Measurements from ENCODE around the gene KIRREL3.

The KIRREL3 gene

GRCh38 chr11:126990716-126991480 is 9.7 kb downstream of the KIRREL3 start:
- Histone ChIP-seq H3K4me3 (ENCODE audit: insufficient read depth, low read length, poor library complexity, severe bottlenecking) (no peak overlapping the region), H3K9me2 (replicated peaks; ENCODE audit: insufficient read depth, low read length) (no peaks in the 10 kb centered on the region), H3K4me2 (ENCODE audit: low read depth, low read length, poor library complexity, severe bottlenecking) (no peak overlapping the region), H3K79me2 (ENCODE audit: insufficient read depth, low read length) (no peaks in the 10 kb centered on the region), H3F3A (ENCODE audit: insufficient read depth) (no peaks in the 10 kb centered on the region), H3K9me3 (ENCODE audit: insufficient read depth, low read length) (no peaks in the 10 kb centered on the region), H3K9ac (ENCODE audit: low read length) (no peak overlapping the region), H2AFZ (ENCODE audit: low read depth, low read length, severe bottlenecking) (no peak overlapping the region), H3K27ac (ENCODE audit: low read depth, low read length) (no peak overlapping the region), H4K20me1 (ENCODE audit: low read depth, low read length) (no peaks in the 10 kb centered on the region), H3K27me3 (ENCODE audit: low read length) (no peaks in the 10 kb centered on the region), H3K36me3 (ENCODE audit: low read length) (no peaks in the 10 kb centered on the region)
- TF ChIP-seq CTCF (IDR thresholded peaks at IDR 0.05; ENCODE audit: insufficient read depth, low read length, poor library complexity, severe bottlenecking): no peak
- no peak for TF ChIP-seq EZH2phosphoT487 (conservative IDR thresholded peaks at IDR 0.05; ENCODE audit: low read length)

- Histone ChIP-seq H3K9me2 (replicated peaks; ENCODE audit: insufficient read depth, low read length) (no peaks in the 10 kb centered on the region), H3K4me3 (ENCODE audit: insufficient read depth, low read length, poor library complexity, severe bottlenecking) (no peak overlapping the region), H3F3A (ENCODE audit: insufficient read depth) (no peaks in the 10 kb centered on the region), H3K4me2 (ENCODE audit: low read depth, low read length, poor library complexity, severe bottlenecking) (no peak overlapping the region), H3K9me3 (ENCODE audit: insufficient read depth, low read length) (no peaks in the 10 kb centered on the region), H4K20me1 (ENCODE audit: low read depth, low read length) (no peaks in the 10 kb centered on the region), H3K36me3 (ENCODE audit: low read length) (no peaks in the 10 kb centered on the region), H3K79me2 (ENCODE audit: insufficient read depth, low read length) (no peaks in the 10 kb centered on the region), H3K9ac (ENCODE audit: low read length) (no peak overlapping the region), H3K27me3 (ENCODE audit: low read length) (no peaks in the 10 kb centered on the region), H2AFZ (ENCODE audit: low read depth, low read length, severe bottlenecking) (no peak overlapping the region), H3K27ac (ENCODE audit: low read depth, low read length) (no peak overlapping the region)
- no peak for TF ChIP-seq EZH2phosphoT487 (conservative IDR thresholded peaks at IDR 0.05; ENCODE audit: low read length)
- TF ChIP-seq CTCF (IDR thresholded peaks at IDR 0.05; ENCODE audit: insufficient read depth, low read length, poor library complexity, severe bottlenecking): peak; percentile 35
Observed at GRCh38 chr11:126989942-126990715, 10.4 kb downstream of the KIRREL3 start.

- Histone ChIP-seq H3K36me3 (ENCODE audit: low read length) (no peaks in the 10 kb centered on the region), H3K27me3 (ENCODE audit: low read length) (no peaks in the 10 kb centered on the region), H3K4me2 (ENCODE audit: low read depth, low read length, poor library complexity, severe bottlenecking) (no peak overlapping the region), H3K9me3 (ENCODE audit: insufficient read depth, low read length) (no peaks in the 10 kb centered on the region), H4K20me1 (ENCODE audit: low read depth, low read length) (no peaks in the 10 kb centered on the region), H3K27ac (ENCODE audit: low read depth, low read length) (no peak overlapping the region), H3K9me2 (replicated peaks; ENCODE audit: insufficient read depth, low read length) (no peaks in the 10 kb centered on the region), H2AFZ (ENCODE audit: low read depth, low read length, severe bottlenecking) (no peak overlapping the region), H3K9ac (ENCODE audit: low read length) (no peak overlapping the region), H3K4me3 (ENCODE audit: insufficient read depth, low read length, poor library complexity, severe bottlenecking) (no peak overlapping the region), H3F3A (ENCODE audit: insufficient read depth) (no peaks in the 10 kb centered on the region), H3K79me2 (ENCODE audit: insufficient read depth, low read length) (no peaks in the 10 kb centered on the region)
- TF ChIP-seq CTCF (IDR thresholded peaks at IDR 0.05; ENCODE audit: insufficient read depth, low read length, poor library complexity, severe bottlenecking) (no peak), EZH2phosphoT487 (conservative IDR thresholded peaks at IDR 0.05; ENCODE audit: low read length) (no peak)
Observed at GRCh38 chr11:126988655-126989054, 11.9 kb downstream of the KIRREL3 start.

Measured in SU-DHL-6 (cell line).